Lung (tissue), 12 donors: ENCODE data around the gene LRRTM4. TPM values are rescaled to one million over a fixed set of nuclear protein-coding genes. Genes with fewer than 3 reads are reported as not detected.
"Not testable (repeated sequence)": the region's sequence is repeated elsewhere in the genome, so short reads cannot be mapped to it uniquely, and the experiment has no call there.

ENCODE experiments used
- ATAC-seq: fragments of 200-7000 bp; cut with Tn5 transposase; one replicate; pipeline ENCODE4 v1.9.1; 2020; ENCODE audit warnings: moderate number of reproducible peaks; ENCODE audit not compliant: insufficient read depth, low FRiP score
- DNase-seq, 3 donors: peaks; one replicate each; pipeline ENCODE4 v3.0.0-alpha.2; 2013 to 2017
- H3K27ac ChIP-seq, 2 donors: one replicate each; pipeline ENCODE4 v1.5.1; 2013; ENCODE audit warnings: mild to moderate bottlenecking in 2 of 2, moderate library complexity in 2 of 2, control low read depth in 1 of 2, inconsistent platforms in 1 of 2, low read depth in 1 of 2, low read length in 1 of 2
- H3K27me3 ChIP-seq, 3 donors: one replicate each; pipeline ENCODE4 v1.5.1; 2013; ENCODE audit warnings: low read length in 2 of 3; ENCODE audit not compliant: control insufficient read depth in 3 of 3, insufficient read depth in 3 of 3
- H3K36me3 ChIP-seq, 4 donors: one replicate each; pipeline ENCODE4 v1.5.1; 2013; ENCODE audit warnings: low read length in 4 of 4, mild to moderate bottlenecking in 1 of 4, moderate library complexity in 1 of 4; ENCODE audit not compliant: control insufficient read depth in 4 of 4, insufficient read depth in 4 of 4
- H3K4me1 ChIP-seq, 5 donors: one replicate each; pipeline ENCODE4 v1.5.1; 2013; ENCODE audit warnings: low read length in 5 of 5, mild to moderate bottlenecking in 2 of 5, moderate library complexity in 1 of 5; ENCODE audit not compliant: control insufficient read depth in 5 of 5, insufficient read depth in 5 of 5
- H3K4me3 ChIP-seq: one replicate; pipeline ENCODE4 v1.5.1; 2013; ENCODE audit warnings: mild to moderate bottlenecking, control low read depth, moderate library complexity
- H3K9ac ChIP-seq, 2 donors: one replicate each; pipeline ENCODE4 v1.5.1; 2013; ENCODE audit warnings: low read length in 2 of 2, control low read depth in 1 of 2; ENCODE audit not compliant: insufficient read depth in 1 of 2
- H3K9me3 ChIP-seq, 4 donors: one replicate each; pipeline ENCODE4 v1.5.1; 2013; ENCODE audit warnings: low read length in 3 of 4, mild to moderate bottlenecking in 1 of 4, moderate library complexity in 1 of 4; ENCODE audit not compliant: control insufficient read depth in 4 of 4, insufficient read depth in 3 of 4
- WGBS, 2 donors: extraction: QIAGEN DNeasy Blood & Tissue Kit; methylation state at CpG; one replicate each; pipeline ENCODE4 v1.1.7; 2013; 5-methylcytosine and 5-hydroxymethylcytosine counted together
- polyA plus RNA-seq, 2 donors: library from polyadenylated mRNA; stranded (reverse); fragments of 200-250 nt; gene quantifications; one replicate each; pipeline ENCODE4 v1.2.1, GENCODE V29; 2013
- total RNA-seq, 2 donors: library from RNA; depleted of rRNA in 1 of 2; stranded (reverse); fragments of >200 nt in 1 of 2; gene quantifications; one replicate each; pipeline ENCODE4 v1.2.1, GENCODE V29; 2014 to 2021
- TF ChIP-seq, protein P1 (sequence below): IDR thresholded peaks from 2 replicates; pipeline ENCODE4 v1.5.1; 2012; ENCODE audit warnings: mild to moderate bottlenecking; ENCODE audit errors: control extremely low read depth, extremely low read depth
- donor health status: control.
- donor health status: control.
- donor health status: Bipolar disorder and iron deficiency.
- donor health status: healthy.
- donor health status: DM: yes; HTN: yes; CAD: no.

The LRRTM4 gene
- total and polyA plus RNA-seq, 4 donors: 0.08 to 9.2 (median 1.2) TPM; not detected in 1

DNA sequence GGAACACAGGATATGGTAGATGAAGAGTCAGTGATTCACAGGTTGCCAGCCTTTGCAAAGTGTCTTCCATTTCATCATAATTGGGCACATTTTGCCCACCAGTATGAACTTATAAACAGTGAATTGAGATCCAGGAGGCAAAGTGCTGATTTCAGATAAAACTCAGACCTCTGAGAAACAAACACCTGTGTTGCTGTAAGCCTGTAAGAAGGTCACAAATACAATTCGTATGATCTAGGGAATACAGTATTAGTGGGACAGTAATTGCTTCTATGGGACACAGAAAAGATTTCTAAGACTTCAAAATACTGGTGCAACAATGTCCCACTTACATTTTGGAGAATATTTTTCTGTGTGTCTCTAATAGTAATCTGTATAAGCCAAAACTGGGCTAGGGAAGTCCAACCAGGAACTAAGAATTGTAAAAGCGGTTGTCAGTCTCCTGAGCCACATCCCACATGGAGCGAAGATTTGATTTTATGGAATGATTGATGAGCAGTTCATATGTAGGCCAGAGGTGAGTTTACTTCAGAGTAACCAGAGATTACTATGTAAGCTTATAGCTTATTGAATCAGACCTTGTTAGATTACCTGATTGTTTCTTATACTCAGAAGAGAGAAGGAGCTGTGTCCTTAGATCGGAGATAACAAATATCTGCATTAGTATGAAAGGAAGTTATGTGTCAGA is 728.4 kb downstream of the LRRTM4 start:
- no peak for ATAC-seq
- H3K27me3 ChIP-seq: no peaks in the 10 kb centered on the region
- TF ChIP-seq, protein P1, sequence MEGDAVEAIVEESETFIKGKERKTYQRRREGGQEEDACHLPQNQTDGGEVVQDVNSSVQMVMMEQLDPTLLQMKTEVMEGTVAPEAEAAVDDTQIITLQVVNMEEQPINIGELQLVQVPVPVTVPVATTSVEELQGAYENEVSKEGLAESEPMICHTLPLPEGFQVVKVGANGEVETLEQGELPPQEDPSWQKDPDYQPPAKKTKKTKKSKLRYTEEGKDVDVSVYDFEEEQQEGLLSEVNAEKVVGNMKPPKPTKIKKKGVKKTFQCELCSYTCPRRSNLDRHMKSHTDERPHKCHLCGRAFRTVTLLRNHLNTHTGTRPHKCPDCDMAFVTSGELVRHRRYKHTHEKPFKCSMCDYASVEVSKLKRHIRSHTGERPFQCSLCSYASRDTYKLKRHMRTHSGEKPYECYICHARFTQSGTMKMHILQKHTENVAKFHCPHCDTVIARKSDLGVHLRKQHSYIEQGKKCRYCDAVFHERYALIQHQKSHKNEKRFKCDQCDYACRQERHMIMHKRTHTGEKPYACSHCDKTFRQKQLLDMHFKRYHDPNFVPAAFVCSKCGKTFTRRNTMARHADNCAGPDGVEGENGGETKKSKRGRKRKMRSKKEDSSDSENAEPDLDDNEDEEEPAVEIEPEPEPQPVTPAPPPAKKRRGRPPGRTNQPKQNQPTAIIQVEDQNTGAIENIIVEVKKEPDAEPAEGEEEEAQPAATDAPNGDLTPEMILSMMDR: no peak
- no peaks in the 10 kb centered on the region for H3K9me3 ChIP-seq
- no peak for DNase-seq
- H3K27ac ChIP-seq: no peak overlapping the region
- WGBS, 2 donors: 75 to 78% methylated on average over 4 of the region's 4 CpGs
- H3K9ac ChIP-seq: no peak overlapping the region
- H3K36me3 ChIP-seq: no peaks in the 10 kb centered on the region
- H3K4me3 ChIP-seq: no peak overlapping the region
- no peaks in the 10 kb centered on the region for H3K4me1 ChIP-seq

DNA sequence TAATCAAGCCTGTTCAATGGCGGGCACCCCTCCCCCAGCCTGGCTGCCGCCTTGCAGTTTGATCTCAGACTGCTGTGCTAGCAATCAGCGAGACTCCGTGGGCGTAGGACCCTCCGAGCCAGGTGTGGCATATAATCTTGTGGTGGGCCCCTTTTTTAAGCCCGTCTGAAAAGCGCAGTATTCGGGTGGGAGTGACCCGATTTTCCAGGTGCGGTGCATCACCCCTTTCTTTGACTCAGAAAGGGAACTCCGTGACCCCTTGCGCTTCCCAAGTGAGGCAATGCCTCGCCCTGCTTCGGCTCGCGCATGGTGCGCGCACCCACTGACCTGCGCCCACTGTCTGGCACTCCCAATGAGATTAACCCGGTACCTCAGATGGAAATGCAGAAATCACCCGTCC is 740.9 kb downstream of the LRRTM4 start:
- not testable (repeated sequence) for H3K4me1 ChIP-seq, DNase-seq
- WGBS, 2 donors: 89 to 90% methylated on average over 22 of the region's 22 CpGs

DNA sequence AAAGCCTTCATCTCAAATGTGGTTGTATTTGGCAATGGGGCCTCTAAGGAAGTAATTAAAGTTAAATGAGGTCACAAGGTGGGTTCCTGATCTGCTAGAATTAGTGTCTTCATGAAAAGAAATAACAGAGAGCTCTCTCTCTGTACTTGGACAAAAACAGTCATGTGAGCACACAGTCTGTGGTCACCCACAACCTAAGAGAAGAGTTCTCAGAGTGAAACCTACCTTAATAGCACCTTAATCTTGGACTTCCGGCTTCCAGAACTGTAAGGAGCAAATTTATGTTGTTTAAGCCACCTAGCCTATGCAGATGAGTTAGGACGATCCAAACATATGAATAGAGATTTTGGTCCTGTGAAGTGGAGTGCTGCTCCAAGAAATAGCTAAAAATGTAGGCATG is 758.9 kb downstream of the LRRTM4 start:
- peaks cover 0 to 4% (median 0%) of the 10 kb centered on the region in 4 donors for H3K9me3 ChIP-seq
- no peak overlapping the region for H3K27ac ChIP-seq
- H3K27me3 ChIP-seq: no peaks in the 10 kb centered on the region
- H3K4me1 ChIP-seq: no peaks in the 10 kb centered on the region
- no peaks in the 10 kb centered on the region for H3K36me3 ChIP-seq
- ATAC-seq (no peak), DNase-seq (no peak)
- H3K9ac ChIP-seq: no peak overlapping the region
- no peak overlapping the region for H3K4me3 ChIP-seq
- WGBS, 2 donors: 85 to 88% methylated on average over 2 of the region's 2 CpGs
- TF ChIP-seq, protein P1: no peak

More for the DNA sequence above, 740.9 kb downstream of the LRRTM4 start:
- H3K9ac ChIP-seq, H3K36me3 ChIP-seq, H3K4me3 ChIP-seq, H3K9me3 ChIP-seq, H3K27ac ChIP-seq, ATAC-seq, H3K27me3 ChIP-seq: not testable (repeated sequence)

DNA sequence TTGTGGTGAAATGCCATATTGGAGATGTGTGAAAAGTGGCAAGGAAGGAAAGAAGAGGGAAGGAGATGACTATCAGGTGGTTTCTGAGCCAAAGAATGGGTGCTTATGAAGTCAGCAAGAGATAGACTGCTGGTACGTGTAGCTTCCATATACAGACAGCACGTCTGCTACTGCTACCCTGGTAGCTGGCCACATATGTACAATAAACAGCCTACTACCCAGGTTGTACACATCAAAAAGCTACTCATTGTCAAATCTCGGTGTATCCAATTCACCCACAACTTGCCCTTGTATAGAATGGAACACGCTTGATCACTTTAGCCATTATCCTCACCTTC is 761.8 kb downstream of the LRRTM4 start:
- H3K4me1 ChIP-seq: no peaks in the 10 kb centered on the region
- ATAC-seq (no peak), DNase-seq (no peak)
- H3K27ac ChIP-seq: no peak overlapping the region
- H3K9ac ChIP-seq: no peak overlapping the region
- no peak overlapping the region for H3K4me3 ChIP-seq
- peaks cover 0 to under 1% (median 0%) of the 10 kb centered on the region in 4 donors for H3K9me3 ChIP-seq
- WGBS, 2 donors: 86 to 87% methylated on average over 4 of the region's 4 CpGs
- TF ChIP-seq, protein P1: no peak
- no peaks in the 10 kb centered on the region for H3K27me3 ChIP-seq
- no peaks in the 10 kb centered on the region for H3K36me3 ChIP-seq
